GM18861 (cell line): Measurements from ENCODE around the gene TARBP1.
"Not testable (repeated sequence)": the region's sequence is repeated elsewhere in the genome, so short reads cannot be mapped to it uniquely, and the experiment has no call there.

Source experiments
- ATAC-seq: cut with Tn5 transposase; IDR thresholded peaks from one replicate; pipeline ENCODE4 v1.9.1; 2021; ENCODE audit not compliant: unreplicated experiment

The TARBP1 gene

DNA sequence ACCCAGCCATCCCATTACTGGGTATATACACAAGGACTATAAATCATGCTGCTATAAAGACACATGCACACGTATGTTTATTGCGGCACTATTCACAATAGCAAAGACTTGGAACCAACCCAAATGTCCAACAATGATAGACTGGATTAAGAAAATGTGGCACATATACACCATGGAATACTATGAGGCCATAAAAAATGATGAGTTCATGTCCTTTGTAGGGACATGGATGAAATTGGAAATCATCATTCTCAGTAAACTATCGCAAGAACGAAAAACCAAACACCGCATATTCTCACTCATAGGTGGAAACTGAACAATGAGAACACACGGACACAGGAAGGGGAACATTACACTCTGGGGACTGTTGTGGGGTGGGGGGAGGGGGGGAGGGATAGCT is 79.5 kb downstream of the TARBP1 start:
- ATAC-seq = not testable (repeated sequence)

DNA sequence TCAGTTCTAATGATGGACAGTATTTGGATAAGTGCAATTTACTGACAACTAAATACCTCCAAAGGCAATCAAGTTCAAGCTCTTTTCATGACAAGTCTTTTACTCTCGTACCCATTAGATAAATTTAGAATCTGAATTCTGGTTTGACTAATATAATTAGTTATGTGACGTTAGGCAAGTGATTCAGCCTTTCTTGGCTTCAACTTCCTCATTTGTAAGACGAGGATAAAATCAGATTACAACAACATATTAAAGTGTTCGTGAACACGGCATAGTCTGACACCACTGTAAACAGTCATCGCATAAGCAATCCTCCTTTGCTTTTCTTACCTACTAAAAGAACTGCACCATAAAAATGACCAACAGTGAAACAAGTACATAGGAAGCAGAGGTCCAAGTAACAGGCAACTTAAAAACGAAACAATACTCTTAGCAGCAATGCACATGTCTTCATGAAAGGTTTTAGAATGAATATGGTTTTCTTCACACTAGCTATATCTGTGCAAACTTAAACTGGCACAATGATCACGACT is 80.1 kb downstream of the TARBP1 start:
- ATAC-seq = peak; percentile 71

DNA sequence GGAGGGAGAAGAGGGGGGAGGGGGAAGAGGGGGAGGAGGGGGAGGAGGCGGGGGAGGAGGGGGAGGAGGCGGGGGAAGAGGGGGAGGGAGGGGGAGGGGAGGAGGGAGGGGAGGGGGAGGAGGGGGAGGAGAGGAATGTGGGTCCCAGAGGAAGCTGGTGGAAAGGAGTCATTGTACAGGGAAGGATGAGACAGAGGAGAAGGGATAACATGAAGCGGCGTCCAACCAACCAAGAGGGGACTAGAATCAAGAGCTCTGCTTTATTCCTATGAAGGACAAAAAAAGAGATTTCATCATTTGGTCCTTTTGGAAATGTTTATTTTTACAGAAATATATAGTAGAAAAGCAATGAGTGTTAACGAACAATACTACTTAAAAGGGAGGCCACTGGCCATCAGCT is 81.2 kb downstream of the TARBP1 start:
- ATAC-seq = no peak

DNA sequence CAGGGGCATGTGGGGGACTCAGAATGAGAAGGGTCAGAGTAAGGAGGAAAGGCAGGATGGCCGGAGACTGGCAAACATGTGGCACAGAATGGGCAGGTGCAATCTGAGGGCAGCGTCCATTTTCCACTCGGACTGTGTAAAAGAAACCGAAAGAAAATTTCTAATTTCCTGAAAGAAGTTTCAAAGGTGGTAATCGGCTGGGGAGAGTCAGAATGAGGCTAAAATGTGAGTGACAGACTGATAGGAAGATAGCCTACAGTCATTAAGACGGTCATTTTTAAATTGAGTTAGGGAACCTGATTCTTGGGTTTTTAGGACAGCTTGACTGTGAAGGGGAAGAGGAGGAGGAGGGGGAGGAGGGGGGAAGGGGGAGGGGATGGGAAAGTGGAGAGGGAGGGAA is 82.1 kb downstream of the TARBP1 start:
- no peak for ATAC-seq

DNA sequence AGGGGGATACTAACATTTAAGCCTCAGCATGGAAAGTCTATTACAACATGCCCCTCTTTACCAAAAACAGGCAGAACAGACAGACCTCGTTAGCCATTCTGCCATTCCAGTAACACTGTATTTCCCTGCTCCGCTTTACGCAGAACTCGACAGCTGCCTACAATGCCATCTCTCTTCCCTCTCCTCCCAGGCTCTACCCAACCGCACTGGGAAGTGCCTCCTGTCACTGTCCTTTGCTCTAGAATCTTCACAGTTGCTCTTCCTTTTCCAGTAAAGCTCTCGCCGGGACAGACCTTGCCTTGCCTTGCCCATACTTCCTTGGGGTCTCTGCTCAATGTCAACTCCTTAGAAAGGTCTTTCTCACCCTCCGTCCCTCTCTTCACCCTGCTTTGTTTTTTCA is 82.9 kb downstream of the TARBP1 start:
- no peak for ATAC-seq

DNA sequence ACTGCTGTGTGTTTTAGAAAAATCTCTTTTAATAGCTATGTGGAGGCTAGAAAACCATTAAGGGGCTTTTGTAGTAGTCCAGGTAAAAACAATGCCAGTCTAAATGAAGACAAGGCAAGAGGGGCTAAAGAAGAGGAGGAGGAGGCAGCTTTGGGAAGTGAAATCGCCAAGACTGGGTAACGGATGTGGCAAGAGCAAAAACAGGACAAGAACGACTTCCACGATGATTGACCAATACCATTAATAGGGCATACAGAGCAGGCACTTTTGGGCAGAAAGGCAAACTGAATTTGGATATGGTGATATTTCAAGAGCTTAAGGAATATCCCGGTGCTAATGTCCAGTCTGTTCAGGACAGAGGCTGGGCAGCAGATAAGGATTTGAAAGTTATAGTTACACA is 83.7 kb downstream of the TARBP1 start:
- no peak for ATAC-seq

DNA sequence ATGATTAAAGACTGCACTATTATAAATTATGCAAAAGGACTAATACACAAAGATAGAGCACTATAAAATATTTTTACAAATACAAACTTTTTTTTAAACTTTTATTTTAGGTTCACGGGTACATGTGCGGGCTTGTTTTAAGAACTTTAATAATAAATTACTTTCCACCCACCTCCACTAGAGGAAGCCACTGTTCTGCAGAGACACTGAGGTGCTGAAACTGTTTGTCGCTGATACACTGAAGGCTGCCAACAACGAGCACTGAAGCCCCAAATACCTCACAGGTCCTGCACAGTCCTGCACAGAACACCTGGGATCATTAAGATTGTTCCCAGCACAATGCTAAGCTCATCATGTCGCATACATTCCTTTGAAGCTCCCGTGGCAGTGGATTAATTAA is 85.8 kb downstream of the TARBP1 start:
- ATAC-seq = no peak

DNA sequence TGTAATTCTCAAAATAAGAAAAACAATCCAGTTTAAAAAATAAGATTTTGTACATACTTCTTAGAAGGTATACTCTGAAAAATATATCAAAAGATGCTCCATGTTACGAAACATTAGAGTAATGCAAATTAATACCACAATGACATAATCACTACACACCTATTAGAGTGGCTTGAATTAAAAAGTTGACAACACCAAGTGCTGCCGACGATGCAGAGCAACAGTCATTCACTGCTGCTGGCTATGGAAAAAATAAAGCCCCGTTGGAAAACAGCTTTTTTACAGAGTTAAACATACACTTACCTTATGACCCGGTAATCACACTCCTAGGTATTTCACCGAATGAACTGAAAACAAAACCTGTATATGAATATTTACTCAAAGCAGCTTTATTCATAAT is 90.9 kb downstream of the TARBP1 start:
- ATAC-seq = no peak

DNA sequence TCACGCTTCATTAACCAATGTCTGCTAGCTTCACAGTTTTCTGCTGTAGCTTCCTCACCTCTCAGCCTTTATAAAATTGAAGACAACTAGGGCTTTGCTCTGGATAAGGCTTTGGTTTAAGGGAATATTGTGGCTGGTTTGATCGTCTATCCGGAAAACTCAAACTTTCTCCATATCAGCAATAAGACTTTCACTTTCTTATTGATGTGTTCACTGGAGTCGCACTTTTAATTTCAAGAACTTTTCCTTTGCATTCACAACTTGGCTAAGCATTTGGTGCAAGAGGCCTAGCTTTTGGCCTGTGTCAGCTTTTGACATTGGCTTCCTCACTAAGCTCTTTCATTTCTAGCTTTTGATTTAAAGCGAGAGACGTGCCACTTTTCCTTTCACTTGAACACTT is 92.9 kb downstream of the TARBP1 start:
- ATAC-seq = no peak

DNA sequence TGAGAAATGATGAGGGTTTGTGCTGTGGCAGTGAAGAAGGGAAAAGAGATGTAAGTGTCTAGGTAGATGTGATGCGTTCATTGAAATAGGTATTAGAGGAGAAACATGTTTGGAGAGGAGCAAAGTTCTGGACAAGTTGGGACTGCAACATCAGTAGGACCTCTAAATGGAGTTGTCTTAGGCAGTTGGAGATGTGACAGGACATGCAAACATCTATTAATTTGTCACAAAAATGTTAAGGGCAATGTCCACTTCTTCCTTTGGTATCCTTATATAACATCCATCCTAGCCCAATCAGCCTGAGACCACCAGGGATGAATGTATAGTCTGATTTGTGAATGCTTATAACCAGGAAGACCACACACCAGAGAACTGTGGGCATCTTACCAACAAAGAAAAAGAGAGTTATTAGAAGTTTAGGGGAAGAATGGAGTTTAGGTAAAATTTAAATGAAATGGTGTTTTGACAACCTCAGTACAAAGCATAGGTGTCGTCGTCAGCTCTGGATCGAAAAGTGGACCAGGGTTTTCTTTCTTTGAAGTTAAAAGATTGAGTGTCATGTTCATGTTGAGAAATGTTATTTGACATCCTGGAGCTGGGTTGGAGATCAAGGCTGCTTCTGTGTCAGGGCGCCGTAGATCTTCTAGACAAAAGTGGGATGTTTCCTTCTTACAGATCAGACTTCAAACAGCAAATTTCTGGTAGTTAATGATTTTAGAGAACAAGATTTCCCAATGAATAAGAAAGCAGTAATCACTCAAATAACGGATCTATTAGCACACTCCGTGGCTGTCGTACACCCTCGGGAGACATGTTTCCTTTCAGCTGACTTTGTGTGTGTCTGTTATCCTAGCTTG is 97.1 kb downstream of the TARBP1 start:
- ATAC-seq = no peak

DNA sequence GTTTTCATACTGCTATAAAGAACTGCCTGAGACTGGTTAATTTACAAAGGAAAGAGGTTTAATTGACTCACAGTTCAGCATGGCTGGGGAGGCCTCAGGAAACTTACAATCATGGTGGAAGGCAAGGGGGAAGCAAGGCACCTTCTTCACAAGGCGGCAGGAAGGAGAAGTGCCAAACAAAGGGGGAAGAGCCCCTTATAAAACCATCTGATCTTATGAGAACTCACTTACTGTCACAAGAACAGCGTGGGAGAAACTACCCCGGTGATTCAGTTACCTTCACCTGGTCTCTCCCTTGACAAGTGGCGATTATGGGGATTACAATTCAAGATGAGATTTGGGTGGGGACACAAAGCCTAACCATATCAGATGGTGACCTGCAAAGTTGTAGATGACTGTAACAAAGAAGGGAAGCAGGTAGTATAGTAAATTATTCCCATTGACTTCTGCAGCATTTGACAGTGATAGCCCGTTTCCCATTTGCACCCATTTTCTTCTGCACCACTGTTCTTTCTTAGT is 99.3 kb downstream of the TARBP1 start:
- ATAC-seq = not testable (repeated sequence)

DNA sequence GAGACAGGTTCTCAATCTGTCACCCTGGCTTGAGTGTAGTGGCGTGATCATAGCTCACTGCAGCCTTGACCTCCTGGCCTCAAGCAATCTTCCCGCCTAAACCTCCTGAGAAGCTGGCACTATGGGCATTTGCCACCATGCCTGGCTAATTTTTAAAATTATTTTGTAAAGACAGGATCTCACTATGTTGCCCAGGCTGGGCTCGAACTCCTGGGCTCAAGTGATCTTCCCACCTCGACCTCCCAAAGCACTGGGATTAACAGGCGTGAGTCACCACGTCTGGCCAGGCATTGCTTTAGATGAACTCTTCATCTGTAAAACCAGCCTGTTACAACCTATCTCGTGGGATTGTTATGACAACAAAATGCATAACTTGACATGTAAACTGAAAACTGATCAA is 103.3 kb downstream of the TARBP1 start:
- no peak for ATAC-seq

DNA sequence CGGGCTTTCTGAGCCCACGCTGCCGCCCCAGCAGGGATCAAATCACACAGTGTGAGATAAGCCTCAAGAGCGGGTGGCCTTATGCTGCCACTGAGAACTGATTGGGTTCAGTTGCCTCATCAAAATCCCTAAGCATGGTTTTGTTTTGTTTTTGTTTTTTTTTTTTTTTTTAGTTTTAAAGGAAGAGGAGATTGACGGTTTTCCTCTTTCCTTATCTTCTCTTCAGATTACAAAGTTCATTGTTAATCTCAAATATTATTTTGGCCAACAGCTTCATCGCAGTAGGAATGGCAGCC is 105.1 kb downstream of the TARBP1 start:
- ATAC-seq = peak; percentile 5

DNA sequence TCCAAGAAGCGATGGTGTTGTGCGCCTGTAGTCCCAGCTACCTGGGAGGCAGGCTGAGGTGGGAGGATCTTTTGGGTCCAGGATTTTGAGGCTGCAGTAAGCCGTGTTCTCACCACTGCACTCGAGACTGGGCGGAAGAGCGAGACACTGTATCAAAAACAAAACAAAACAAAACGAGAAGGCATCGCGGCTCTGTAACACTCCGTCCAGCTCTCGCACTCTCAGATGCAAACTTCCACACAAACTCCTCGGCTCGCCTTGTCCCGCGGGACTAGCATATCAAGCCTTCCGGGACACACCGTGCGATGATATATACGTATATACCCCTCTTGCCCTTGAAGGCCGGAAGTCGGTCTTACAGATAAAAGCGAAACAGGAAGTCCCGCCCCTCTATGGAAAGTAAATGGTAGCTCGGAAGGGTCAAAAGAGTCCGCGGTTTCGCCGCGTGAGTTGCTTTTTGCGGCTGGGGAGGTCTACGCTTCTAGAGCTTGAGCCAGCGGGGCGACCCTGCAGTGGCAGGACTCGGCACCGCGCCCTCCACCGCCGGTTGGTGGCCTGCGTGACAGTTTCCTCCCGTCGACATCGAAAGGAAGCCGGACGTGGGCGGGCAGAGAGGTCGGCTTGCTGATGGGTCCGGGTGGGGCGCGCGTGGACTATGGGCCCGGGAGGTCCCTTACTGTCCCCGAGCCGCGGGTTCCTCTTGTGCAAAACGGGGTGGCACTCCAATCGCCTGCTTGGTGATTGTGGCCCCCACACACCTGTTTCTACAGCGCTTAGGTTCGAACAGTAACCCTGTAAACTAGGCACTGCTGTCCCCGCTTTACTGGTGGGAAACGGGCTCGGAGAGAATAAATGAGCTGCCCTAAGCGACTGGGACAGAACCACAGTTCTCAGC is 105.7 kb downstream of the TARBP1 start, which contains the start of gene COA6:
COA6 (plus strand) TSS at position 393 of the 895 bp plus-strand sequence; CDS start at position 404, 11 bp downstream.
- ATAC-seq = peak; percentile 89

DNA sequence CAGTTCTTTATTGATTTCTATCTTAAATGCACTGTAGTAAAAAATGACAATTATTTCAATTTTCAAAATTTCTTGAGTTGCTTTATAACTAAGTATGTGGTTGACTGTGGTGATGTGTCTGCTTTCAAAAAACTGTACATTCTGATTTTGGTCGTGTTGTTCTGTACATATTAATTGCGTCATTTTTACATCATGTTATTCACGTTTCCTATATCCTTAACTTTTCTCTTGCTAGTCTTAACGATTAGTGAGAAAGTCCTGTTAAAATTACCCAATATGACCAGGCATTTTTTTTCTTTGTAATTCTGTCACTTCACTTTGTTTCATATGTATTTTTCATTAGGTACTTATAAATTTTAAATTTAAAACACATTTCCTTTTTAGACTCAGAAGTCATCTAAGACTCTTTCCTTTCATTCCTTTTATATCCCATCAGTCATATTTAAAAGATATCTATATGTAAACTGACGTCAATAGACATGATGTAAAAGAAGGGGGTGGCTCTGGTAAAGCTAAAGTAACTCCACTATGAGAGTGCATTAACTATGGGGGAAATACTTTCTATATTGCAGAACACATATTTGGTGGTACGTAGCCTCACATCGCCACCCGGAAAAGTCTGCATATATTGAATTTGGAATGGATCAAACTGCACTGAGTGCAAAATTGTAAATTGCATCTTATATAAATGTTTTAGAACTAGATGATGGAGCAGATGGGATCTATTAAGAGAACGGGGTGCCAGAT is 106.8 kb downstream of the TARBP1 start:
- ATAC-seq = no peak

DNA sequence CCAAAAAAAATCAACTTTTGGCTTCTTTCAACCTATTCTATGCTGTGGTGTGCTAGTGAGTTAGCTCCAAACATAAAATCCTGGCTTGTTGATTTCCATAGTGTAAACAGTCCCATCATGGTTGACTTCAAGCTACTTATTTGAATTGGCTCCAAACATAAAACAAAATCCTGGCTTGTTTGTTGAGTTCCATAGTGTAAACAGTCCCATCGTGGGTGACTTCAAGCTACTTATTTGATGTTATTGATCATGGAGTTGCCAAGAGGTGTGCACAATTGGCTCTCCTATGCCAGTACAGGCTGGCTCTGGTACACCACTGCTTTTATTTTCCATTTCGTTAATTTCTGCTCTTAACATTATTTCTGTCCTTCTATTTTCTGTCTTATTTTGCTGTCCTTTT is 107.6 kb downstream of the TARBP1 start:
- ATAC-seq = no peak

DNA sequence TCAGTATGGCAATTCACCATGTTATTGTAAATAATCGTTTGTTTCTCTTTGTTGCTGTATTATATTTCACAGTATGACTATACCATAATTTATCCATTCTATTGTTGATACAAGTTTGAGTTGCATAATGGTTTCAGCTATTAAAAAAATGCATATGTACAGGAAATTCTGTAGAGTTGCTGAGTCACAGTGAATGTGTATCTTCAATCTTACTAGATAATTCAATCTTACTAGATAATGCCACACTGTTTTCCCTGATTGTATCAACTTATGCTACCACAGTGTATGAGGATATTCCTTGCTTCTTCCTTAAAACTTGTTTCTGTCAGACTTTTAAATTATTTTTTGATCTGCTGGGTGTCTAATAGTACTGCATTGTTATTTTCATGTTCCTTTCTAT is 109.2 kb downstream of the TARBP1 start:
- no peak for ATAC-seq

DNA sequence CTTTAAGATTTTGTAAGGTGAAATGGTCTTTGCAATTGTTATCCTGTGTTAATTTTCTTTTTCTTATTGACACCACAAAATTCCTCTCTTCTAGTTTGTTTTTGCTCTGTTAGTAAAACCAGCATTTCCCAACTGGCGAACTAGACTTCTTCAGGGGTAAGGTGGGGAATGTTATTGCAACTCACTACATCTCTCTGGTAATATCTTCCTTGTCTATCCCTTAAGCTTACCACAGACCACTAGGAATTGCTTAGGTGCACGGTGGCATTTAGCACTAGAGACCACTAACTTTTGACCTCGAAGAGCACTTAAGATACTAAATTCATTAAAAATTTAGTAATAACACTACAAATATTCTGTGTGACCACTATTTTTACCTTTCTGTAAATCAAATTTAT is 109.9 kb downstream of the TARBP1 start:
- no peak for ATAC-seq

DNA sequence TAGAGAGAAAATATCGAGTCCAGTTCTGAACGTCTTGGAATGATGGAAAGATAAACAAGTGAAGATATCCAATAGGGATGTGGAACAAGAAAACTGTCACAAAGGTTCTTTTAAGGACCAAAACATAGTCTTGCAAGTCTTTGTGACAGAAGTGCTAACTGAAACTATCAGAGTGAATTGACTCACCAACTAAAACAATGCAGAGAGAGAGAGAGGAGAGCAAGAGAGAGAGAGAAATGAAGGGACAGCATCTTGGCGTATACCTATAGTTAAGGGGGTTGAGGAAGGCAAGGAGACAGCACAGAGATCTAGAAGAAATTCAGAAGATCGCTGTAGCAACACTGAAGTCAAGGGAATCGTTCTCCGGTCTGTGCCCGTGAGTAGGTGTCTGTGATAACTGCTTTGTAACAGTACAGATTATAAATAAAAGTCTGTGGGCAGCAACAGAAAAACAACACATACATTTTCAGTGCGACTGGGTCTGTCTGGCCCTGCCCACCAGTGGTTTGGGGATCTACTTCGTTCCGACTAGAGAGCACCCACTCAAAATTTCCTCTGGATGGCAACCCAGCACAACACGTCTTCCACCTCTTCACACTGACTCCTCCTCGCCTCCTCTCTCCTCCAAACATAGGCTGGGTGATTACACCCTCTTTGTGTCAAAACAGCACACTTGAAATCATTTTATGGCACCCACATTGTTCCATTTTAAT is 110.5 kb downstream of the TARBP1 start:
- no peak for ATAC-seq

DNA sequence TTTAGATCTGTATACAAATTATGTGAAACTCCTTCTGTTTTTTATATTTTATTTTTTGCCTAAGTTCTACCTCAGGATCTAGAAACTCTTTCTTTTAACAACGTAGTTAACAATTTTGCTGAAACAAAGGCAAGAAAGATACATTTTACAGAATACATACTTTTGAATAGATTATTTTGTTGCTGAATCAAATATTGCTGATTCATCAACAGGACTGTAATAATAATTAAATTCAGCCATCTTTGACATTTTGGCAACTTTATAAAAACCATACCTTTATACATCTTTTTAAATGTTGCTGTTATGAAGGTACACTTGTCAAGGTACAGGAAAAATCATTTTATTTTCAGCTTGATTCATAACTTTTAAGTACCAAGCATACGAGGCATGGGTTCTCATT is 116.4 kb downstream of the TARBP1 start:
- ATAC-seq = no peak
